GM12892 (cell line): Measurements from ENCODE around the gene C4BPA.
A peak's percentile ranks its signal among the peaks of the same experiment; 100 is the strongest.

Experiments
- DNase-seq: peaks from one replicate; pipeline ENCODE4 v3.0.0; 2011; ENCODE audit not compliant: insufficient read length
- FAIRE-seq: peaks from 2 replicates; lab custom pipeline; 2011; peaks lifted over from hg19 to GRCh38; lab: Jason Lieb, UNC
- POLR2A ChIP-seq: IDR thresholded peaks from 2 replicates; pipeline ENCODE4 v1.6.1; 2011; ENCODE audit warnings: low read depth, low read length, control low read depth
- POLR2AphosphoS5 ChIP-seq: IDR thresholded peaks from 2 replicates; pipeline ENCODE4 v1.6.1; 2011; ENCODE audit warnings: low read depth, low read length, control low read depth
- TAF1 ChIP-seq: IDR thresholded peaks from 2 replicates; pipeline ENCODE4 v1.6.1; 2011; ENCODE audit warnings: low read depth, mild to moderate bottlenecking, control low read depth, low read length, borderline replicate concordance

Gene C4BPA

GRCh38 chr1:207078578-207079132, 25.4 kb upstream of the C4BPA start:
- no peak for FAIRE-seq
- TF ChIP-seq TAF1 = no peak
- TF ChIP-seq POLR2A = no peak
- TF ChIP-seq POLR2AphosphoS5 = no peak
- DNase-seq = no peak

- FAIRE-seq = no peak
- no peak for DNase-seq
- TF ChIP-seq POLR2AphosphoS5 = no peak
- TF ChIP-seq POLR2A = no peak
- TF ChIP-seq TAF1 = no peak
These were observed 24.3 kb upstream of the C4BPA start for GRCh38 chr1:207079706-207080241.

DNA sequence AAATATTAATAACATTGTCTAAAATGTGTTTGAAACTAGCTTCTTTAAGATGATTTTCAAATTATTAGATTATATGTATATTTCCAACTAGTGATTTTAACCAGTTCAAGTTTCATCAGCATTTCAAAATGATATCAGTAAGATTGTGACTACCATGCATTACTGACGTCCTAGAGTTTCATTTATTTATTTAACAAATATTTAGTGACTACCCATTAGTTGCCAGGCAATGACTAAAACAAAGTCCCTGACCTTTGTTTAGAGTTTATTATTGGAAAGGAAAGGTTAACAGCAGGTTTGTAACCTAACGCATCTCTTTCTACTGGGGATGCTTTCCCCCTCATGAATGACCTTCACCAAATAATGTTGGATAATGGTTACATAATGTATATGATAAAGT, 22.9 kb upstream of the C4BPA start:
- DNase-seq (no peak), FAIRE-seq (no peak)
- TF ChIP-seq POLR2AphosphoS5 = no peak
- TF ChIP-seq POLR2A = no peak
- no peak for TF ChIP-seq TAF1

DNA sequence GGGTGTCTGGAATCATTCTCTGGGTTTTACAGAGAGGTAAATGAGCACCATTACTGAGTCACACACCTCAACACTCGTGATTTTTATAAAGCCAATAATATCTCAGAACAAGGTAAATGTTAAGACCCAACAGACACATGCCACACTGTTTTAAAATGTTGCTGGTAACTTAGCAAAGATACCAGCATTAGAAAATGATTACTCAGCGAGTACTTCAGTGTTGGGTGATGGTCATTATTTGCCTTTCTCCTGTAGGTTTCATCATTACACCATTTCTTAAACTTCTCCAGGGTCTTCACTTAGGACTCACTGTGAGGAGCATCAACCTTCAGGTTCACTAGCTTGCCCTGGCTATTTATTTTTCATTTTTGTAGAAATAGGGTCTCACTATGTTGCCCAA, 22.2 kb upstream of the C4BPA start:
- DNase-seq (no peak), FAIRE-seq (no peak)
- no peak for TF ChIP-seq TAF1
- TF ChIP-seq POLR2AphosphoS5 = no peak
- no peak for TF ChIP-seq POLR2A

- FAIRE-seq = no peak
- no peak for TF ChIP-seq POLR2A
- no peak for TF ChIP-seq POLR2AphosphoS5
- TF ChIP-seq TAF1 = no peak
- DNase-seq = no peak
These were observed 19.8 kb upstream of the C4BPA start for GRCh38 chr1:207084232-207084631.

DNA sequence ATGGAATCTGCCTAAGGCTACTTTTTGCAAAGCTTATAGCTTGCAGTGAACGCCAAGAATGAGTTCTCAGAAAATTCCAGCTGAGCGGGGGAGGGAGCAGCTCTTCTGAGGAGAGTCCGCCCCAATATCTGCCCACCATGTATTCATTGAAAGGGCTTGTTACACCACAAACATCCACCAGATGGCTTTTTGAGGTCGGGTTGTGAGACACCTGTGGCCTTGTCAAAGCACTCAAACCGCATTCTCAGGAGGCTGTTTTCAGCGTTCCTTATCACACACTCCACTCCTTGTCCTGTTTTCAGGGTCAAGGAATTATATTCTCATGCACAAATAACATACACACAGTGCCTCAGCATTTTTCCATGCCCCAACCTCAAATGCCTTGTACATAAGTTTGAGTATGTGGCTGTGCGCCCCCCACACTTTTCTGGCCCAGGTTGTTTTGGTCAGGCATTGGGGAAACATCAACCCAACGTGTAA, 19.3 kb upstream of the C4BPA start:
- no peak for DNase-seq

GRCh38 chr1:207085887-207086286, 18.1 kb upstream of the C4BPA start:
- no peak for FAIRE-seq
- no peak for DNase-seq
- TF ChIP-seq POLR2A (no peak), TAF1 (no peak), POLR2AphosphoS5 (no peak)

More for the DNA sequence above, 19.3 kb upstream of the C4BPA start:
- TF ChIP-seq POLR2A (no peak), POLR2AphosphoS5 (no peak), TAF1 (no peak)
- FAIRE-seq = peak; percentile 94

DNA sequence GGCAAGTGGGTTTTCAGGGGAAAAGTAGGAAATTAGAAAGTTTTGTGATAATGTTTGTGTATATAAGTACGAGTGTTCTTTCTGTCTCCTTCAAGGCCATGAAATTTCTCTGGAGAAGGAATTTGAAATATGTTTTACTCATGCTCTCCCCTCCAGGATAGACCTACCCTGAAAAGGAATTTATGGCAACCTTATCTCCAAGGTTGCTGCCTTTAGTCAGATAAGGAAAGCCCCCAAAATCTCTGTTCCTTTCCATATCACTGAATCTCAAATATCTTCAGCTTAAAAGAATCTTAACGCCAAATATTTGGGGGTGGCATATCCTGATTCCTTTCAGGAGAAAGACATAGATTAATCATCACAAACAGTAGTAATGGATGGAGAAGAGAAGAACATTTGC, 15.9 kb upstream of the C4BPA start:
- DNase-seq (no peak), FAIRE-seq (no peak)
- TF ChIP-seq TAF1 = no peak
- no peak for TF ChIP-seq POLR2AphosphoS5
- no peak for TF ChIP-seq POLR2A

- peak; percentile 21 for FAIRE-seq
- no peak for DNase-seq
- TF ChIP-seq POLR2A = no peak
- TF ChIP-seq POLR2AphosphoS5 = no peak
These were observed 15.1 kb upstream of the C4BPA start, which contains the start of gene C4BPB for GRCh38 chr1:207088701-207089626. C4BPB (plus strand) TSS chr1:207088860; CDS start chr1:207089532, 672 bp downstream.

DNA sequence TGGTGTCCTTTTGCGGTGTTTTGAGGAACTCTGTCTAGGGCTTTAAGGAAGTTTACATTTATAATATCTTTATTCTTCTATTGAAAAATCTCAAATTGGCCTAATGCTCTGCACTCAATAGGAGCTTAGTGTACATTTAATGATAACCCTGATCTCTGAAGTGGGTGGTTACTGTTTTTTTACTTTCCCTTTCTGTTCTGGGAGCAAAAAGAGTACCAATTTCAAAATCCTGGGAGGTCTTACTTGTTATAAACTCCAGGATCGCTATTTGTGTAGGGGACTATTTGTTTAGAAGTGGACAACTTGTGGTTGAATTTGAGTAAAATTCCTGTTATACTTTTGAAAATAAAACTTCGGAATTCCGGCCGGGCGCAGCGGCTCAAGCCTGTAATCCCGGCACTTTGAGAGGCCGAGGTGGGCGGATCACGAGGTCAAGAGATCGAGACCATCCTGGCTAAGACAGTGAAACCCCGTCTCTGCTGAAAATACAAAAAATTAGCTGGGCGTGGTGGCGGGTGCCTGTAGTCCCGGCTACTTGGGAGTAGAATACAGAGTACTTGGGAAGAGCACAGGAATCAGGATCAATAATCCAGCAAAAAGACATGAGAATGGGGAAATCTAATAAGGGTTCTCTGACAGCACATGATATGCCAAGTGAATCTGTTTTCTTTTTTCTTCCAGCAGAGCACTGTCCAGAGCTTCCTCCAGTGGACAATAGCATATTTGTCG, 14.2 kb upstream of the C4BPA start:
- TF ChIP-seq POLR2AphosphoS5 (no peak), TAF1 (no peak), POLR2A (no peak)
- FAIRE-seq (no peak), DNase-seq (no peak)

- no peak for TF ChIP-seq TAF1
- no peak for TF ChIP-seq POLR2A
- TF ChIP-seq POLR2AphosphoS5 = no peak
- DNase-seq = no peak
These were observed 12.7 kb upstream of the C4BPA start for GRCh38 chr1:207091200-207091908.

DNA sequence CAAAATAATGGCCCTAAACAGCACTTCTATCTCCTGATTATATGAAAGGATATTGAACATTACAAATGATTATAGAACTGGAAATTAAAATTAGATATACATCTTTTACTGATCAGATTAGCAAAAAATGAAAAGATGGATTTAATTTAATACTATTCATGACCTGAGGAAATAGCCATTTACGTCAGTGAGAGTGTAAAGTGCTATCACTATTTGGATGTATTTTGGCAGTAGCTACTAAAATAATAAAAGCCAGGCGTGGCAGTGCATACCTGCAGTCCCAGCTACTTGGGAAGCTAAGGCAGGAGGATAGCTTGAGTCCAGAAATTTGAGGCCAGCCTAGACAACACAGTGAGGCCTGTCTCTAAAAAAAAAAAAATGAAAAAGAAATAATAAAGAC, 10.1 kb upstream of the C4BPA start:
- TF ChIP-seq TAF1 (no peak), POLR2A (no peak), POLR2AphosphoS5 (no peak)
- DNase-seq = no peak
- FAIRE-seq = no peak

More at GRCh38 chr1:207091200-207091908, 12.7 kb upstream of the C4BPA start:
- no peak for FAIRE-seq
